Mucosa of stomach (tissue), 1 donor: Measurements from ENCODE around the gene THSD8.

Source experiments
- H3K27me3 ChIP-seq: one replicate; pipeline ENCODE4 v1.7.0; 2013; ENCODE audit warnings: mild to moderate bottlenecking, low read length; ENCODE audit not compliant: control insufficient read depth, insufficient read depth
- H3K36me3 ChIP-seq: one replicate; pipeline ENCODE4 v1.7.0; 2013; ENCODE audit warnings: low read length; ENCODE audit not compliant: control insufficient read depth, insufficient read depth
- H3K4me1 ChIP-seq: one replicate; pipeline ENCODE4 v1.7.0; 2013; ENCODE audit warnings: mild to moderate bottlenecking, low read length; ENCODE audit not compliant: control insufficient read depth, insufficient read depth
- H3K4me3 ChIP-seq: one replicate; pipeline ENCODE4 v1.7.0; 2013; ENCODE audit warnings: low read length
- H3K9ac ChIP-seq: one replicate; pipeline ENCODE4 v1.7.0; 2013; ENCODE audit warnings: mild to moderate bottlenecking, low read length, moderate library complexity
- H3K9me3 ChIP-seq: one replicate; pipeline ENCODE4 v1.7.0; 2013; ENCODE audit warnings: mild to moderate bottlenecking, low read length, moderate library complexity; ENCODE audit not compliant: control insufficient read depth
- donor health status: Pancreatic carcinoma.

Gene THSD8

DNA sequence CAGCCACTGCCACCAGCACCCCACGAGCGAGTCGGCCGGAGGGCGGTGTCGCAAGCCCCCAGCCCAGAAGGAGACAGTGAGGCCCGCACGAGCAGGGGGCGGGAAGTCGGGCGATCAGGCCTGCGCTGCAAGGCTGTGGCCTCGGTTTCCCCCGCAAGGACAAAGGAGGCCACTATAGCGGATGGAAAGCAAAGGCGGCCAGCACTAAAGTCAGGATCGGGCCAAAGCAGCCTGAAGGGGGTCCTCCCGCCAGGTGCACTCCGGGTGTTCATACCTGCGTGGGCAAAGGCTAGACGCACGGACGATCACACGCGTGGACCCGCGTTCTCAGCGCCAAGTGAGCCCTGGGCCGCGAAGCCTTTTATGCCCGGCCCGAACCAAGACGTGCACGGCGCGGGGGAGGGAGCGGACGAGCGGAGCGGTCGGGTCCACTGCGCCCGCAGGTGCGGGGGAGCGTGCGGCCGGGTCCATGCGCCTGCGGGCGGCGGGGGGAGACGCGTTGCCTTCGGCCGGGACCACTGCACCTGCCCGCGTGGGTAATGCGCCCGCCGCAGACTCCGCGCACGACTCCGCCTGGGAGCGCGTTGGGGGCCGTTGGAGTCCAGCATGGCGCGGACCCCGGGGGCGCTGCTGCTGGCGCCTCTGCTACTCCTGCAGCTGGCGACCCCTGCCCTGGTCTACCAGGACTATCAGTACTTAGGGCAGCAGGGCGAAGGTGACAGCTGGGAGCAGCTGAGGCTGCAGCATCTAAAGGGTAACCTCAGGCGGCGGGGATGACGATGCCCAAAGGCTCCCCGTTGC is at the start of gene THSD8, which contains the start of gene PRDX2:
TSS of gene THSD8 (plus strand) at position 604 of the 801 bp plus-strand sequence. CDS start at position 607, 3 bp downstream.
TSS of gene PRDX2 (minus strand) at position 335 of the 801 bp plus-strand sequence. CDS start 539 bp downstream, outside the sequence.
- Histone ChIP-seq H3K9ac (peak within 1 kb of the TSS; percentile 91), H3K9me3 (no peaks in the 10 kb centered on the region), H3K36me3 (no peaks in the 10 kb centered on the region), H3K4me1 (peaks cover 29% of the 10 kb centered on the region), H3K4me3 (peak within 1 kb of the TSS; percentile 90), H3K27me3 (no peaks in the 10 kb centered on the region)

DNA sequence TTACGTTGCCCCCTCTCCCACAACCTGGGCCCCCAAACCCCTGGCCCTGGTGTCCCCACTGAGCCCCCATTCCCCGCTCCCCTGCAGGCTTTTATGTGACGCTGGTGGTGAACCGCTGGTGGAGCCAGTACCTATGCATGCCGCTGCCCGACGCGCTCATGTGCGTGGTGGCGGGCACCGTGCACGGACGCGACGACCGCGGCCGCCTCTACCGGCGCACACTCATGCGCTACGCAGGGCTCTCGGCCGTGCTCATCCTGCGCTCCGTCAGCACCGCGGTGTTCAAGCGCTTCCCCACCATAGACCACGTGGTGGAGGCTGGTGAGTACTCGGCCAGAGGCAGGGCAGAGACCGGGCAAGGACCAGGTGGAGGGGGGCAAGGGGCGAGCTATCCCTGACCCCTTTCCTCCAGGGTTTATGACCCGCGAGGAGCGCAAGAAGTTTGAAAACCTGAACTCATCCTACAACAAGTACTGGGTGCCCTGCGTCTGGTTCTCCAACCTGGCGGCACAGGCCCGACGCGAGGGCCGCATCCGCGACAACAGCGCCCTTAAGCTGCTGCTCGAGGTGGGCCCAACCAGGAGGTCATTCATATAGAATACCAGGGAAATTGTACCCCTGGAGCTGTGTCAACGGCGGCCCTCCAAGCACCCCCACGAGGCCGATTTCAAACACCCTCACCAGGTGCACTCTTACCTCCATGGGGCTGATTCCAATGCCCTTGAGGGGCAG is 47.2 kb upstream of the THSD8 start:
- Histone ChIP-seq H3K4me1 (peaks cover 10% of the 10 kb centered on the region), H3K9me3 (no peaks in the 10 kb centered on the region), H3K27me3 (peaks cover 23% of the 10 kb centered on the region), H3K4me3 (no peak overlapping the region), H3K9ac (no peak overlapping the region), H3K36me3 (no peaks in the 10 kb centered on the region)

DNA sequence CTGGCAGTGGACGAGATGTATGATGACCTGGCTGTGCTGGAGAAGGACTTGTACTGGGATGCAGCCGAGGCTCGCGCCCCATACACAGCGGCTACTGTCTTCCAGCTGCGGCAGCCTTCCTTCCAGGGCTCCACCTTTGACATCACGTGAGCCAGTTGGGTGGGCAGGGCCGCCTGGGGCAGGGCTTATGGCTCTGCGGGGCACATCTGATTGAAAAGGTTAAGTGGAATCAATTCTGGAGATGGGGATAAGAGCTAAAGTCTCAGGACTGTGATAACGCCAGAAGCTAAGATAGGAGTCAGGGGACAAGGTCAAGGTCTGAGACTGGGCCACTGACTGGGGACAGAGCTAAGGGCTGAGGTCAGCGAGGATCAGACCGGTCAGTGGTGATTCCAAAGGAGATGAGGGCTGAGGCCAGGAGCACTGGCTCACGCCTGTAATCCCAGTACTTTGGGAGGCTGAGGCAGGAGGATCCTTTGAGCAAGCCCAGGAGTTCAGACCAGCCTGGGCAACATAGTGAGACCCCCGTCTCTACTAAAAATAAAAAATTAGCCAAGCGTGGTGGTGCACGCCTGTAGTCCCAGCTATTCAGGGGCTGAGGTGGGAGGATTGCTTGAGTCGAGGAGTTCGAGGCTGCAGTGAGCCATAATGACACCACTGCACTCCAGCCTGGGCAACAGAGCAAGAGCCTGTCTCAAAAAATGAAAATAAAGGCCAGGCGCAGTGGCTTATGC is 45.6 kb upstream of the THSD8 start:
- H3K36me3 ChIP-seq = no peaks in the 10 kb centered on the region

DNA sequence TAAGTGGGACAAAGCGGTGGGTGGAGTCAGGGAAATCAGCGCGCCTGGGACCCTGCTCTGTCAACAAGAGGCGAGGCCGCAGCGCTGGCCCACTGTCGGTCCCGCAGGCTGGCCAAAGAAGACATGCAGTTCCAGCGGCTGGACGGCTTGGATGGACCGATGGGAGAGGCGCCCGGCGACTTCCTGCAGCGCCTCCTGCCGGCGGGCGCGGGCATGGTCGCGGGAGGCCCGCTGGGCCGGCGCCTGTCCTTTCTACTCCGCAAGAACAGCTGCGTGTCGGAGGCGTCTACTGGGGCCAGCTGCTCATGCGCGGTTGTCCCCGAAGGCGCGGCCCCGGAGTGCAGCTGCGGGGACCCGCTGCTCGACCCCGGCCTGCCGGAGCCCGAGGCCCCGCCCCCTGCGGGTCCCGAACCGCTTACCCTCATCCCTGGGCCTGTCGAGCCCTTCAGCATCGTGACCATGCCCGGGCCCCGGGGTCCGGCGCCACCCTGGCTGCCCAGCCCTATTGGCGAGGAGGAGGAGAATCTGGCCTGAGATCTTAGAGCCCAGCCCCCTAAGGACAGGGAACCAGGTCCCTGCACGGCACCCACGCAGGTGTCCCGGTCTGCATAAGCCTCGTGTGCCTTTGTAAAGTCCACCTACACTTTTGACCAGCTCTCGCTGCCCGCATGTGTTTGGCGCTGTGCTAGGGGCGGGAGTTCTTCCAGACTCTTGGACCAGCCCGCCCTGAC is 44.2 kb upstream of the THSD8 start:
- H3K9ac ChIP-seq = peak overlapping the region; percentile 31
- H3K36me3 ChIP-seq = no peaks in the 10 kb centered on the region
- no peaks in the 10 kb centered on the region for H3K9me3 ChIP-seq
- peaks cover 10% of the 10 kb centered on the region for H3K4me1 ChIP-seq
- no peak overlapping the region for H3K4me3 ChIP-seq
- peaks cover 6% of the 10 kb centered on the region for H3K27me3 ChIP-seq

More for the DNA sequence above, 45.6 kb upstream of the THSD8 start:
- Histone ChIP-seq H3K4me1 (peaks cover 10% of the 10 kb centered on the region), H3K9me3 (no peaks in the 10 kb centered on the region), H3K4me3 (no peak overlapping the region), H3K9ac (no peak overlapping the region), H3K27me3 (peaks cover 11% of the 10 kb centered on the region)

DNA sequence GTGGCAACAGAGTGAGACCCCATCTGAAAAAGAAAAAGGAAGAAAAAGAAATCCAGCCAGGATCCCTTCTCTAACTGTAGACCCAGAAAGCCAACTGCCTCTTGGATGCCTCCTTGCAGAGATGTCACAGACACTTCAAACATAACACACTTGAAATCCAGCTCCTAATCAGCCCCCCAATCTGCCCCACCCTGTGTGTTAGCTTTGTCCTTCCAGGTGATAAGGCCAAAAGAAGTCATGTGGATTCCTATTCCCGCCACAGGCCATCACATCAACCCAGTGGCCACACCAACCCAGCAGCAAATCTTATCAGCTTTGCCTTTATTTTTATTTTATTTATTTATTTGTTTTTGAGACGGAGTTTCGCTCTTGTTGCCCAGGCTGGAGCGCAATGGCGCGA is 42.2 kb upstream of the THSD8 start:
- no peak overlapping the region for H3K9ac ChIP-seq

DNA sequence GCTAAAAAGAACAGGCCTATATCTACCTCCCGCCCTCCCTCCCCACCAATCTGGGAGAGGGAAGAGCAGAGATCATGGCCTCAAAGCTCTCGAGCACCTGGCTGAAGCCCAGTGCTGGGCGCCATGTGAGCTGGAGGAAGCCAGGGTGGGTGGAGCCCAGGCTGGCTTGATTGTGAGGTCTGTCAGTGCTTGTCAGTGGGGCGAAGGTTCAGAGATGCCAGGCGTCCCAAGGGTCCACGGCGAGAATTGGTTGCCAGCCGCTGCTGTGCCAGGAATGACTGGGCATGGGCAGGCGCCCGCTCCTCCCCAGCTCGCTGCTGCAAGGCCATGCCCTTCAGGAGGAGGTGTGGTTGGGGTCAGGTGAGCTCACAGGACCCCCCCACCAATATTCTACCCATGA is 38.8 kb upstream of the THSD8 start:
- H3K4me3 ChIP-seq = no peak overlapping the region
- no peaks in the 10 kb centered on the region for H3K36me3 ChIP-seq
- H3K9ac ChIP-seq = no peak overlapping the region
- no peaks in the 10 kb centered on the region for H3K27me3 ChIP-seq
- H3K4me1 ChIP-seq = peaks cover under 1% of the 10 kb centered on the region
- no peaks in the 10 kb centered on the region for H3K9me3 ChIP-seq

More for the DNA sequence above, 42.2 kb upstream of the THSD8 start:
- H3K9me3 ChIP-seq = no peaks in the 10 kb centered on the region
- no peak overlapping the region for H3K4me3 ChIP-seq
- H3K27me3 ChIP-seq = no peaks in the 10 kb centered on the region
- no peaks in the 10 kb centered on the region for H3K36me3 ChIP-seq
- peaks cover 10% of the 10 kb centered on the region for H3K4me1 ChIP-seq

DNA sequence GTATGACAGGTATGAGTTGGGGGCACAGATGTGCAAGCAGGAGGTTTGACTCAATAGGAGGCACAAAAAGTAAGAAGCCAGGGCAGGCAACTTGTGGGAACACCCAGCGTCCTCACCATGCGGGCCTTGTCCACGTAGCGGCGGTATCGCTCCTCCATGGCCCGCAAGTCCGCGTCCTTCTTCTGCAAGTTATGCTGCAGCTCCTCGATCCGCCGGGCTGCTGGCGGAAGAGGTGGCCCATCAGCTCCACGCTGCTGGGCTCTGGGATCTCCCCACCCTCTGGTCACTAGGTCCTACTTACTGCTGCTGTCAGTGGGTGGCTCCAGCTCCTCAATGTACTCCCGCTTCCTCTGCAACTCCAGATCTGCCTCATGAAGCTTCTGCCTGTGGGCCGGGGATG is 37.2 kb upstream of the THSD8 start:
- Histone ChIP-seq H3K4me1 (no peaks in the 10 kb centered on the region), H3K36me3 (no peaks in the 10 kb centered on the region), H3K27me3 (no peaks in the 10 kb centered on the region), H3K9ac (no peak overlapping the region), H3K9me3 (no peaks in the 10 kb centered on the region), H3K4me3 (no peak overlapping the region)

DNA sequence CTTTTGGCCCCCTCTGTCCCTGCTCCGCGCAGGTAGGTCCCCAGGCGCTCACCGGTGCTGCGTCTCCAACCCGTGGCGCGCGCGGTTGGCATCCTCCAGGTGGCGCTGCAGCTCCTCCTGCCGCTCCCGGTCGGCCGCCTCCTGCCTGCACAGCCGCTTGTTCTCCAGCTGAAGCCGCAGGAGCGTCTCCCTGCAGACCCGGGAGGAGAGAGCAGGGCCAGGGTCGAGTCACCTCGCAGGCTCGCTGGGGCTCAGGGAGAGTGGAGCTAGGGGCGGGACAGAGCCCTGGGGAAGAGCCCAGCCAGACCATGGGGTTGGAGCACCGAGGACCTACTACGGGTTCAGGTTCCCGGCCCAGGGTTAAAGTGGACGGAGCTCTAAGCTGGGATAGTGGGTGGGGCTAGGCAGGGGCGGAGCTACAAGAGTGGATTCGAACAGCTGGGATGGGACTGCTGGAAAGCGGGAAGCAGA is 35.8 kb upstream of the THSD8 start:
- Histone ChIP-seq H3K9ac (no peak overlapping the region), H3K27me3 (no peaks in the 10 kb centered on the region), H3K4me3 (no peak overlapping the region), H3K36me3 (no peaks in the 10 kb centered on the region), H3K9me3 (no peaks in the 10 kb centered on the region), H3K4me1 (no peaks in the 10 kb centered on the region)

DNA sequence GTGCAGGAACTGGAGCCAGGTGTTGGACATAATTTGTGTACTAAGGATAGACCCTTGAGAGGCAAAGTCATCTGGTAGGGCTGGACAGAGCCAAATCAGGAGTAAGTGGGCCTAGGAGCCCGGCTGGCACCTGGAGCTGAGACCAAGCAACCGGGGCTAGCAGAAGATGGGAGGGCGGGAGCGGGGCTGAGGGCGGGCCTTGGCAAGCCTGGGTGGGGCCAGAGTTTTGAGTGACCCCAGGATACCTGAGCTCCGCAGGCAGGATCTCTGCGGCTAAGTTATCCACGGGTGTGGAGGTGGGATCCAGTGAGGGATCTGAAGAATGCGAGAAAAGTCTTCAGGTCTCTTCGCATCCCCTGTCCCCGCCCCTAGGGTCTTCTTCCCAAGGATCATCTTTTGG is 34.7 kb upstream of the THSD8 start:
- Histone ChIP-seq H3K4me1 (peaks cover 2% of the 10 kb centered on the region), H3K9me3 (no peaks in the 10 kb centered on the region), H3K9ac (no peak overlapping the region), H3K36me3 (no peaks in the 10 kb centered on the region), H3K27me3 (no peaks in the 10 kb centered on the region), H3K4me3 (no peak overlapping the region)

DNA sequence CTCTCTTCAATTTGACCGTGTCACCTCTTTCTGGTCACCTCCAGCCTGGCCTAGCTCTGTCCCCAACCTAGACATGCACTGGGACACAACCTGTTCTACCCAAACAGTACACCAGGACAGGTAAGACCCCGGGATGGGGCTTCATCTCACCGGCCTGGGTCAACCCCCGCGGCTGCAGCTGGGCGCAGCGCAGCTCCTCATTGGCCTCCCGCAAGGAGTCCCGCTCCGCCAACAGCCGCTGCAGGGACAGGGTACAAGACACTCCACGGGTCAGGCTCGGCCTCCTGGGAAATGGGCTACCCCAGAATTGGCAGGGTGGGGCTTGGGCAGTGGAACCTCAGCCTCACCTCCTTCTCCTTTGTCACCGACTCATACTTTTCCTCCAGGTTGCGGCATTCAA is 34.2 kb upstream of the THSD8 start:
- Histone ChIP-seq H3K4me1 (peaks cover 5% of the 10 kb centered on the region), H3K9ac (no peak overlapping the region), H3K9me3 (no peaks in the 10 kb centered on the region), H3K27me3 (no peaks in the 10 kb centered on the region), H3K4me3 (no peak overlapping the region), H3K36me3 (no peaks in the 10 kb centered on the region)

DNA sequence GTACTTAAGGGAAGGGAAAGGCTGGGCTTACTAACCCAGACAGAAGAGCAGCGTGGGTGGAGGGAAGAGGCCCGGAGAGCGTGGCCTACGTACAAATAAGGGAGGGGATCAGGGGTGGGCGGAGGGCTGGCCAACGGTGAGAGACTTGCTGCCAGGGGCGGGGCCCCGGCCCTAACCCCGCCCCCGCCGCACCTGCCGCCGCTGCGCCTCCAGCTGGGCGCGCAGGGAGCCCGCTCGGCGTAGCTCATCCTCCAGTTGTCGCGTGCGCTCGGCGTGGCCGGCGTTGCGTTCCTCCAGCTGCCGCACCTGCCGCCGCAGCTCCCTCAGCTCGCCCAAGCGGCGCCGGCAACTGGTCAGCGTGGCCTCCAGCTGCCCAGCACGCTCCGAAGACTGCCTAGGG is 32.2 kb upstream of the THSD8 start:
- peaks cover 10% of the 10 kb centered on the region for H3K4me1 ChIP-seq
- no peak overlapping the region for H3K4me3 ChIP-seq
- H3K9ac ChIP-seq = no peak overlapping the region
- no peaks in the 10 kb centered on the region for H3K27me3 ChIP-seq
- no peaks in the 10 kb centered on the region for H3K9me3 ChIP-seq
- H3K36me3 ChIP-seq = no peaks in the 10 kb centered on the region
